GM18873 (cell line): Measurements from ENCODE around the gene NRXN2.
"Not testable (repeated sequence)": the region's sequence is repeated elsewhere in the genome, so short reads cannot be mapped to it uniquely, and the experiment has no call there.

ENCODE experiments used
- ATAC-seq: cut with Tn5 transposase; IDR thresholded peaks from one replicate; pipeline ENCODE4 v1.9.1; 2021; ENCODE audit warnings: mild to moderate bottlenecking, moderate library complexity, moderate number of reproducible peaks; ENCODE audit not compliant: unreplicated experiment, low FRiP score

The NRXN2 gene

GRCh38 chr11:64686466-64687170 is 36.4 kb downstream of the NRXN2 start:
- ATAC-seq: no peak

GRCh38 chr11:64685536-64685935 is 37.5 kb downstream of the NRXN2 start:
- ATAC-seq: no peak

GRCh38 chr11:64684357-64684756 is 38.6 kb downstream of the NRXN2 start:
- no peak for ATAC-seq

GRCh38 chr11:64681171-64681570 is 41.8 kb downstream of the NRXN2 start:
- no peak for ATAC-seq

- no peak for ATAC-seq
Observed at GRCh38 chr11:64679846-64680245, 43.2 kb downstream of the NRXN2 start.

- no peak for ATAC-seq
Observed at GRCh38 chr11:64677441-64678023, 45.5 kb downstream of the NRXN2 start.

- no peak for ATAC-seq
Observed at GRCh38 chr11:64676261-64676615, 46.8 kb downstream of the NRXN2 start.

GRCh38 chr11:64675450-64676260 is 47.3 kb downstream of the NRXN2 start:
- no peak for ATAC-seq

GRCh38 chr11:64674774-64675173 is 48.2 kb downstream of the NRXN2 start:
- no peak for ATAC-seq

- no peak for ATAC-seq
Observed at GRCh38 chr11:64673279-64673678, 49.7 kb downstream of the NRXN2 start.

GRCh38 chr11:64672875-64673274 is 50.1 kb downstream of the NRXN2 start:
- ATAC-seq: no peak

- ATAC-seq: no peak
Observed at GRCh38 chr11:64670975-64671374, 52.0 kb downstream of the NRXN2 start.

- ATAC-seq: no peak
Observed at GRCh38 chr11:64667154-64667745, 55.7 kb downstream of the NRXN2 start.

GRCh38 chr11:64665411-64665821 is 57.6 kb downstream of the NRXN2 start:
- no peak for ATAC-seq

GRCh38 chr11:64664236-64664870 is 58.6 kb downstream of the NRXN2 start:
- ATAC-seq: not testable (repeated sequence)

GRCh38 chr11:64663656-64664055 is 59.3 kb downstream of the NRXN2 start:
- no peak for ATAC-seq

GRCh38 chr11:64661614-64662013 is 61.4 kb downstream of the NRXN2 start:
- no peak for ATAC-seq

GRCh38 chr11:64661146-64661545 is 61.9 kb downstream of the NRXN2 start:
- ATAC-seq: no peak

GRCh38 chr11:64660706-64661105 is 62.3 kb downstream of the NRXN2 start:
- ATAC-seq: no peak

GRCh38 chr11:64660205-64660604 is 62.8 kb downstream of the NRXN2 start:
- no peak for ATAC-seq
